Activated T-cell treated with anti-CD3 and anti-CD28 coated beads, Interleukin-2, amount 50 U/mL, for 4 hours (primary cell): Measurements from ENCODE around the gene MYRIP. TPM values are rescaled to one million over a fixed set of nuclear protein-coding genes. Genes with fewer than 3 reads are reported as not detected.
"Not testable (repeated sequence)": the region's sequence is repeated elsewhere in the genome, so short reads cannot be mapped to it uniquely, and the experiment has no call there.

Experiments used
- ATAC-seq, 2 donors: fragments of 200-7000 bp; cut with Tn5 transposase; one replicate each; pipeline ENCODE4 v1.10.0; 2021
- DNase-seq: peaks from one replicate; pipeline ENCODE4 v3.0.0-alpha.2; 2020
- H3K27me3 Mint-ChIP-seq: one replicate; pipeline ENCODE4 v1.8.0; 2021; ENCODE audit warnings: low read depth, mixed read lengths
- H3K36me3 Mint-ChIP-seq: one replicate; pipeline ENCODE4 v1.8.0; 2022; ENCODE audit warnings: mixed read lengths; ENCODE audit not compliant: insufficient read depth
- H3K4me1 Mint-ChIP-seq: one replicate; pipeline ENCODE4 v1.8.0; 2021; ENCODE audit warnings: low read depth, mixed read lengths
- H3K4me3 Mint-ChIP-seq: one replicate; pipeline ENCODE4 v1.8.0; 2021; ENCODE audit warnings: mild to moderate bottlenecking, moderate library complexity, mixed read lengths
- H3K9me3 Mint-ChIP-seq: one replicate; pipeline ENCODE4 v1.8.0; 2021; ENCODE audit warnings: mixed read lengths
- total RNA-seq, 3 donors: library from RNA; stranded (reverse); gene quantifications; one replicate each; pipeline ENCODE4 v1.2.1, GENCODE V29; 2021

Gene MYRIP
- total RNA-seq, 3 donors from 2014 or later = not detected

DNA sequence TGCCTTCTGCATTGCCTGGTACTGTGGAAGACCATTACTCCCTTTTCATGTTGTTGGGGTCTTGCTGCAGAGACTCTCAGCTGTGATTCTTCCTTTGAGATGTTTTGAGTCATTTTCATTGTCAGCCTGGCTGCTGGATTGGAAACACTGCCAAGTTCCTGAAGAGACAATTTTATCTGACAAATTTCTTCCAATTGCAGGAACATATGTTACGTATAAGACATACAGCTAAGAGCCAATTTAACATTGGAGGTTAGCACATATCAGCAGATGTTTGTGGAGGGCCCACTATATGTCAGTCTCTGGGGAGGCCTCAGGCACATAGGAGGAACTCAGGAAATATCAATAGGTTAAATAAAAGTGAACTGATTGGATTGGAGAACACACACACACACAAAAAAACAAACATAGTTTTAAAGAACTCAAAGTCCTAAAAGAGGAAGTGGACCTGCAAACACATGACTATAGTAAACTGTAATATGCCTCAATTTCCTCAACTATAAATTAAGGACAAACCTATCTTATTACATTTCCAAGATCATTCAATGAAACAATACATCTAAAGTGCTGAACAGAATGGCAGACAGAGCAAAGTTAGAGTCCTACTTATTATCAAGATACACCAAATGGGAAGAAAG lies 172.3 kb downstream of the MYRIP start:
- ATAC-seq (no peak), DNase-seq (no peak)
- Mint-ChIP-seq H3K4me1 (no peaks in the 10 kb centered on the region), H3K27me3 (no peaks in the 10 kb centered on the region), H3K4me3 (no peak overlapping the region), H3K36me3 (no peaks in the 10 kb centered on the region), H3K9me3 (no peaks in the 10 kb centered on the region)

DNA sequence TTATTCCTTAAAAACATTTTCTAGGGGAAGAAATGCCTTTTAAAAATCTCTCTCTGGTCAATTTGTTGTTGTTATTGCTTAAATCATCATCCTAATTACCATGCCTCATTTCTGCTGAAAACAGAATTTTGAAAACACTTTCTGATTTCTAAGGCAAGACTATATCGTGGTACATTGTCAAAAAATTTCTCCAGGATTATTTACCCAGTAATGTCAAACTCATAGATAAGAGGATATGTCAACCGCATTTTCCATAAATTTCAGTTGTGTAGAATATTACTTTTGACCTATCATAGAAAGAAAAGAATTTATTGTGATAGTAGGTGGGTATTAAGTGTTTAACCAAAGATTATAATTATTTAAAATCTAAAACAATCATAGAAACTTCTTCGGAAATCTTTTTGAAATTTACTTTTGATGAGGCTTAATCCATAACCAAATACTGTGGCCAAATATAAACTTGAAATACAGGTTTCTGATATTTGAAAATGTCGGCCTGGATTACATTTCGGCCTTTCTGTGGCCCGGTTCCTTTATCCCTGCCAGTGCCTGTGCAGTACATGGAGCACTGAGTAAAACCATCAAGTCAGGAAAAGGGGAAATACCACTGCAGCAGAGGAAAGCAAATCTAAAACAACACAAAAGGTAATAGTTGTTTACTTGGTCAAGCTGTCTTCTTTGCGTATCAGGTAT lies 173.4 kb downstream of the MYRIP start:
- Mint-ChIP-seq H3K4me3 (no peak overlapping the region), H3K4me1 (no peaks in the 10 kb centered on the region), H3K27me3 (no peaks in the 10 kb centered on the region), H3K9me3 (no peaks in the 10 kb centered on the region), H3K36me3 (no peaks in the 10 kb centered on the region)
- no peak for ATAC-seq
- no peak for DNase-seq

DNA sequence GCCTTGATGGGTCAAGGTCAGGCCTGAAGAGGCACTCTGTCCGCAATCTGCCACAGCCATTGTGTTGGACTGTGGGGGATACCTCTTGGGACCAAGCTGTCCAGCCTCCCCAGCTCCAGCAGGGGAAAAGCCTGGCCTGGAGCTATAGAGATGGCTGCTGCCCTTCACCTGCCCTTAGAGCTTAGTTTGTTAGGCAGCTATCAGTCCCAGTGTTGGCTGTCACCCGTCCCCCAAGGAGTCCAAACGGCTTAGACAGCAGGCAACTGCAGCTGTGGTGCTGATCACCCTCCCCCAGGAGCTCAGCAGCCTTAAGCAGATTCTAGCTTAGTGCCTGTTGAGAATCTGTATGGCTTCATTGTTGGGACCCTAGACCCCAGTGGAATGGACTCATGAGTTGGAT lies 180.3 kb downstream of the MYRIP start:
- DNase-seq = no peak
- no peak overlapping the region for H3K4me3 Mint-ChIP-seq
- peaks cover 2% of the 10 kb centered on the region for H3K27me3 Mint-ChIP-seq
- no peaks in the 10 kb centered on the region for H3K9me3 Mint-ChIP-seq
- no peaks in the 10 kb centered on the region for H3K4me1 Mint-ChIP-seq
- H3K36me3 Mint-ChIP-seq = no peaks in the 10 kb centered on the region
- ATAC-seq = no peak

DNA sequence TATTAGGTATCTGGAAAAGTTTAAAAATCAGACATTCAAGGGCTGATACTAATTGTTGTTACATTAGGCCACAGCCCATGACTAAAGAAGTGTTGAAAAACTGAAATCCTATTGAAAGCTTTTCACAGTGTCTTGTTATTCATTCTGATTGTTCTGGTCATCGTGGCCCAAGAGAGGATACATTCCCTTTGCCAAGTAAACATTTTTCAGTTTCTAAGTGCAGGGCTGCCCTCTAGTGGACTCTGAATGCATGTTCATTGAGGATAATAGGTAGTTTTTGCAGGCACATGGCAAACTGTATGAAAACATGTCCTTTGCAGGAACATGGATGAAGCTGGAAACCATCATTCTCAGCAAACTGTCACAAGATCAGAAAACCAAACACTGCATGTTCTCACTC lies 181.1 kb downstream of the MYRIP start:
- Mint-ChIP-seq H3K36me3 (no peaks in the 10 kb centered on the region), H3K4me3 (no peak overlapping the region), H3K4me1 (no peaks in the 10 kb centered on the region), H3K27me3 (peaks cover 6% of the 10 kb centered on the region), H3K9me3 (no peaks in the 10 kb centered on the region)
- no peak for DNase-seq
- ATAC-seq = no peak

DNA sequence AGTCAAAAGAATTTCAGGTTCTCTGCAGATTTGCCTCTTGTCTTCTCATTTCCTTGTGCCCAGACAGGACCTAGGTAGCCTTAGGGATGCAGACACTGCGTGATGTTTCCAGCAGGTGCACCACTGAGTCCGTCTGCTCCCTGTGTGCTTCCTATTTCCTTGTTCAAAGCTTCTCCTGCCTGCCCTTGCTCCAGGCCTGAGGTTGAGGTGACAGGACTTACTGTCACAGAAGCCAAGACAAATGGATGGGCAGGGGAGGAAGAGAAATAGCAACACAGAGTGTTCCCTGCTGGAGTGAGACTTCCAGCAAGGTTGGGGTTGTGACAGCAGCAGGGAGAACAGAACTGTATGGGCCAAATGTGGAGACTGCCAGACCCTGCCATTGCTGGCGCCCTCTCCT lies 199.4 kb downstream of the MYRIP start:
- H3K4me3 Mint-ChIP-seq = no peak overlapping the region
- H3K36me3 Mint-ChIP-seq = no peaks in the 10 kb centered on the region
- H3K9me3 Mint-ChIP-seq = no peaks in the 10 kb centered on the region
- no peak for DNase-seq
- H3K4me1 Mint-ChIP-seq = no peaks in the 10 kb centered on the region
- peaks cover 3% of the 10 kb centered on the region for H3K27me3 Mint-ChIP-seq
- ATAC-seq = no peak

DNA sequence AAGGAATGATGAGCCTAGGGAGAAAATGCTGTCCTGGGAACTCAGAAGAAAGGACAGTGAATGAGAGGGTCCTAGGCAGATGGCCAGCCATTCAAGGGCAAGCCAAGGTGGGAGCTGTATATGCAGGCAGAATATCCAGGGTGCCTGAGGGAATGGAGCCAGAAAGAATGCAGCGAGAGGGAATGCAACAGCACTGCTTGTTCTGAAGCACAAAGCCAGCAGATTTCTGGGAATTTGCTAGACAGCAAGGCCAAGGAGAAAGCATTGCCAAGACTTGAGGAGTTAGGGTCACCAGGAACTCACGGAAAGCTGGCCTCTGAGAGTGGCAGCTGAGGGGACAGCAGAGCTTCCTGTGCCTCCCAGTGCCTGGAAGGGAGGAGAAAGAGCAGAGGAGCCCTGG lies 200.6 kb downstream of the MYRIP start:
- Mint-ChIP-seq H3K36me3 (no peaks in the 10 kb centered on the region), H3K4me3 (no peak overlapping the region), H3K27me3 (peaks cover 3% of the 10 kb centered on the region), H3K4me1 (no peaks in the 10 kb centered on the region), H3K9me3 (no peaks in the 10 kb centered on the region)
- ATAC-seq (no peak), DNase-seq (no peak)

DNA sequence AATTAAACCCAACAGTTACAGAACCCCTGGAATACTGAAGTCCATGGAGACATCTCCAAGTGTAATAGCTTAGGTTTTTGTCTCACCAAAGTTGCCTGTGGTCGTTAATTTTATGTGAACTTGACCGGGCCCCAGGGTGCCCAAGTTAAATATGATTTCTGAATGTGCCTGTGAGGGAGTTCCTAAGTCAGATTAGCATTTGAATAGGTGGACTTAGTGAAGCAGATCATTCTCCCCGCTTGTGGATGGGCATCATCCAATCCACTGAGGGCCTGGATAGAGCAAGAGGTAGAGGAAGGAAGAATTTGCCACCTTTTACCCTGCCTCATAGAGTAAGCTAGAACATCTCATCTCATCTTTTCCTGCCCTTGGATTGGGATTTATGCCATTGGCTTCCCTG lies 203.0 kb downstream of the MYRIP start:
- Mint-ChIP-seq H3K36me3 (no peaks in the 10 kb centered on the region), H3K27me3 (peaks cover 9% of the 10 kb centered on the region), H3K9me3 (no peaks in the 10 kb centered on the region), H3K4me1 (no peaks in the 10 kb centered on the region), H3K4me3 (no peak overlapping the region)
- no peak for ATAC-seq
- no peak for DNase-seq

DNA sequence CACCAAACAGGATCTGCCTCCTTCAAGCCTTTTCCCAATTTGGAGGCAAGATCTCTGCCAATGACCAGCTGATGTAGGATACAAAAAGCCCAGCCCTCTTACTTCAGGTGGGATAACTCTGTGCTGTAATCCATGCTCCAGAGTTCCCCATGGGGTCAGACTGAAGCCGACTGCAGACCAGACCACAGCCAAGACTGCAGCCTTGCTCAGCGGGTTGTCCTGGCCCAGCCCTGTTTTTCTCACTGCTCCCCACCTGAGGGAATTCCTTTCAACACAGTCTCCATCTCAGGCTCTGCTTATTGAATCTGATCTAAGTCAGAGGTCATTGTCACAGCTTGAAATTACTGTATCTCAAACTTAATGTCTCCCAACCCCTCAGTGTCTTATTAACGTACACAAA lies 207.0 kb downstream of the MYRIP start:
- Mint-ChIP-seq H3K4me1 (no peaks in the 10 kb centered on the region), H3K4me3 (no peak overlapping the region), H3K27me3 (peaks cover 13% of the 10 kb centered on the region), H3K36me3 (no peaks in the 10 kb centered on the region), H3K9me3 (no peaks in the 10 kb centered on the region)
- ATAC-seq = no peak
- no peak for DNase-seq

DNA sequence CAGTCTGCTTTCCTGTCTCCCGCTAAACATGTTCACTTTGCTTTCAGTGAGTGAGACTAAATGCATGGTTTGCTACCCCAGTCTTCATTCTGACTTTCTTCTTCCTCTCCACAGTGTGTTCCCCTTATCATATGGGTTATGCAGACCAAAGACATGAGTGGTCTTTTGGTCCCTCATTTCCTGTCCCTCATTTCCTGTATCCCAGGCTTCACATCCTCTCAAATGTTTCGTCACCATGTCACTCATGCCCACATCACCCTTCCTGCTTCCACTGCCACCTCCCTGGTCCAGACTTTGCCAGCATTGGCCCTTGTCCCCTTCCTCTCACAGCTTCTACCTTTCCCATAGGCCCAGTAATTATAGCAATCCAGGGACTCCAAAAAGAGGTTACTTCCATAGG lies 209.0 kb downstream of the MYRIP start:
- Mint-ChIP-seq H3K4me3 (no peak overlapping the region), H3K36me3 (no peaks in the 10 kb centered on the region), H3K27me3 (peaks cover 13% of the 10 kb centered on the region), H3K4me1 (no peaks in the 10 kb centered on the region), H3K9me3 (peaks cover 3% of the 10 kb centered on the region)
- ATAC-seq (no peak), DNase-seq (no peak)

DNA sequence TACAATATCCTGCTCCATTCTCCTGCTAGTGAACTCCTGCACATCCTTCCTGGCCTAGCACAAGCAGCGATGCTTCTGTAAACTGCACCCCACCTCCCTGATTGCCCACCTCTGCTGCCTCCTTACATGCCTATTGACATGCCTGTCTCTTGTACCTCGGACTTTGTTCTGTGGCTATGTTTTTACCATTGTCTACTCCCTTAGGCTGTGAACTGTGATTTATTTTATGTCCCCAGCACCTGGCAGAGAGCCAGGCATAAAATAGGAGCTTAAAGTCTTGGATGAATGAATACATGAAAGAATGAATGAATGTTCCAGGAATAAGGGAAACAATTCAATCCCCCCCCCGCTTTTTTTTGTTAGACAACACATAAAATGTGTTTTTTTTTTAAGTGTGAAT lies 210.0 kb downstream of the MYRIP start:
- Mint-ChIP-seq H3K9me3 (peaks cover 7% of the 10 kb centered on the region), H3K4me1 (no peaks in the 10 kb centered on the region), H3K36me3 (no peaks in the 10 kb centered on the region), H3K27me3 (peaks cover 13% of the 10 kb centered on the region), H3K4me3 (no peak overlapping the region)
- no peak for DNase-seq
- no peak for ATAC-seq

DNA sequence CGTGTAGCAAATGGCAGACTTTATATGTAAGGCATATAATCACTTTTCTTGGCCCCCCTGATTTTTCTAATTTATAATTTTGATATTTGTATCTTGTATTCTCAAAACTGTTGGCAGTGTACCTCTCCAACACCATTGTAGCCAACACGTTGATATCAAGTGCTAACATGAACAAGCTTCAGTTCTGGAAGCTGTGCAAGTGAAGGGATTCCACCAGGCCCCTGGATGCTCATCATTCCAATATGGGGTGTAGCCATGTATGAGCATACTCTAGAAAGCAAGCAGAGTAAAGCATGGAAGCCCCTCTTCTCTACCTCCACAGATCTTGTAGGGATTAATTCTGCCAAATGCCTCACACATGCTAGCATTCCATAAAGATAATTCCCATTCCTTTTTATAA lies 211.3 kb downstream of the MYRIP start:
- ATAC-seq (no peak), DNase-seq (no peak)
- Mint-ChIP-seq H3K4me1 (no peaks in the 10 kb centered on the region), H3K4me3 (no peak overlapping the region), H3K27me3 (peaks cover 13% of the 10 kb centered on the region), H3K9me3 (peaks cover 11% of the 10 kb centered on the region), H3K36me3 (no peaks in the 10 kb centered on the region)

DNA sequence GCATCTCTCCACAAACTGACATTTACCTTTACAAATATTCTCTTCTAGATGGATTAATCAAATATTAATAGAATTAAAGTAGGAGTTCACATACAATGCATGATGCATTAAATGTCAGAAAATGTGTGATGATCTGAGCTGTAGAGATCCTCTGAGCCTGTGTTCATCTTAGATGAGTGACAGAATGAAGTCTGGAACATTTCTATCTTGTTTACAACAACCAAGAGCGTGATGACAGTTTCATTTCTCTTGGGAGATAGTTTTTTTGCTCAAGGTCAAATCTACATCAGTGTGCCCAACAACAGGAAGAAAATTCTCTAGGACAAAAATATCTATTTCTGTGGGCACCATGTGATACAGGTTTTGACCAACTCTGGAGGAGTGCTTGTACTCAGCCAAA lies 211.9 kb downstream of the MYRIP start:
- Mint-ChIP-seq H3K4me3 (no peak overlapping the region), H3K4me1 (no peaks in the 10 kb centered on the region), H3K27me3 (peaks cover 9% of the 10 kb centered on the region), H3K9me3 (peaks cover 18% of the 10 kb centered on the region), H3K36me3 (no peaks in the 10 kb centered on the region)
- DNase-seq (no peak), ATAC-seq (no peak)

DNA sequence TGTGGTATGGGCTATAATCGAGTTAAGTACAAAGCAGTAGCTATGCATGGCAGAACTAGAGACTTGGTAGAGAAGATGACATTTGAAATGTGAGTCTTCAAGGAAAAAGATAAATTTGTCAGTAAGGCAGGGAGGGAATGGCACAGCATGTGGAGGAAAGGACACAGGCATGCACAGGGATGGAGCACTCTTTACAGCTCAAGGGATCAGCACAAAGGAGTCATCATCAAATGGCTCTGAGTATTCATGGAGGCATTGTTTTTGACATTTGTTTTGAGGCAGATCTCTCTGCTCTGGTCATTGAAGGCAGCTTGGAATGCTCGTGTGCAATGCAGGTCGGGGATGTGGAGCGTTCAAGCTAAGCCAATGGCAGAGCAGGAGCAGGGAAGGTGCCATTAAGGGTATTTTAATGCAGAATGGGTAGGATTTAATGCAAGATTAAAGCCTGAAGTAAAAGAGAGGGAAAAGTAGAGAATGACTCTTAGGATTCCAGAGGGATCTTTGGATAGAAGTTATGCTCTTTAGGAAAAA lies 213.0 kb downstream of the MYRIP start:
- no peaks in the 10 kb centered on the region for H3K36me3 Mint-ChIP-seq
- H3K27me3 Mint-ChIP-seq = peaks cover 8% of the 10 kb centered on the region
- DNase-seq = no peak
- peaks cover 27% of the 10 kb centered on the region for H3K9me3 Mint-ChIP-seq
- no peak for ATAC-seq
- H3K4me3 Mint-ChIP-seq = no peak overlapping the region
- H3K4me1 Mint-ChIP-seq = no peaks in the 10 kb centered on the region

DNA sequence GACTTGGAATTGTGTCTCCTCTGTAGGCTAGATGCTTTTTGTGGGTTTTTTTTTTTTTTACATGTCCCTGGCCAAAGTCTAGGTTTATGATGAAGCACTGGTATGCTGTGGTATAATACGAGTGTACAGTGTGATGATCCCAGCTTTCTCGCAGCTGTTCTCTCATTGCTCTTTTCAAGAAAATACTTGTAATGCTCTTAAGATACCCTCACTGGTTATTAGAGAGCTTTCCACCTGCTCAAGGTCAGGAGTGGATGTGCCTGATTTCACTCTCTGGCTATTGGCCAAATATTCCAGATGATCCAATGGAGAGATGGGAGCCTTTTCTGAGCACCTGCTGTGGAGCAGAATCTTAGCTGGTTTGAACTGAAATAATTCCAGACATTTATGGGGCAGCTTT lies 215.1 kb downstream of the MYRIP start:
- peaks cover 28% of the 10 kb centered on the region for H3K9me3 Mint-ChIP-seq
- H3K4me1 Mint-ChIP-seq = no peaks in the 10 kb centered on the region
- DNase-seq = no peak
- no peaks in the 10 kb centered on the region for H3K27me3 Mint-ChIP-seq
- ATAC-seq = no peak
- H3K4me3 Mint-ChIP-seq = no peak overlapping the region
- no peaks in the 10 kb centered on the region for H3K36me3 Mint-ChIP-seq

DNA sequence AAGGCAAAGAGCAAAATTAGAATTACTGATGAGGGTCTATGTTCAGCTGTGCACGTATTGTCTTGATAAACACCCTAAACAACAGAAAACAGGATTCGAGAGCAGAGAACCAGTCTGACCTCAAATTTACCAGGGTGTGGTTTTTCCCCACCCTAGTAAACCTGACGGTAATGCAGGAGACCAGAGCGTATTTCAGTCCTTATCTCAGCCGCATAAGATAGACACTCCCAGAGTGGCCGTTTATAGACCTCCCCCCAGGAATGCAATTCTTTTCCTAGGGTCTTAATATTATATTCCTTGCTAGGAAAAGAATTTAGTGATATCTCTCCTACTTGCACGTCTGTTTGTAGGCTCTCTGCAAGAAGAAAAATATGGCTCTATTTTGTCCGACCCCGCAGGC lies 216.5 kb downstream of the MYRIP start:
- not testable (repeated sequence) for DNase-seq, H3K27me3 Mint-ChIP-seq, ATAC-seq, H3K4me1 Mint-ChIP-seq, H3K4me3 Mint-ChIP-seq, H3K36me3 Mint-ChIP-seq
- peaks cover 28% of the 10 kb centered on the region for H3K9me3 Mint-ChIP-seq
